ENCODE data around the gene ABTB1. TPM values are rescaled to one million over a fixed set of nuclear protein-coding genes. Genes with fewer than 3 reads are reported as not detected.

ABTB1 gene
- total and polyA plus RNA-seq, 4 donors, result 9.7 to 14.1 (median 10.9) TPM

DNA sequence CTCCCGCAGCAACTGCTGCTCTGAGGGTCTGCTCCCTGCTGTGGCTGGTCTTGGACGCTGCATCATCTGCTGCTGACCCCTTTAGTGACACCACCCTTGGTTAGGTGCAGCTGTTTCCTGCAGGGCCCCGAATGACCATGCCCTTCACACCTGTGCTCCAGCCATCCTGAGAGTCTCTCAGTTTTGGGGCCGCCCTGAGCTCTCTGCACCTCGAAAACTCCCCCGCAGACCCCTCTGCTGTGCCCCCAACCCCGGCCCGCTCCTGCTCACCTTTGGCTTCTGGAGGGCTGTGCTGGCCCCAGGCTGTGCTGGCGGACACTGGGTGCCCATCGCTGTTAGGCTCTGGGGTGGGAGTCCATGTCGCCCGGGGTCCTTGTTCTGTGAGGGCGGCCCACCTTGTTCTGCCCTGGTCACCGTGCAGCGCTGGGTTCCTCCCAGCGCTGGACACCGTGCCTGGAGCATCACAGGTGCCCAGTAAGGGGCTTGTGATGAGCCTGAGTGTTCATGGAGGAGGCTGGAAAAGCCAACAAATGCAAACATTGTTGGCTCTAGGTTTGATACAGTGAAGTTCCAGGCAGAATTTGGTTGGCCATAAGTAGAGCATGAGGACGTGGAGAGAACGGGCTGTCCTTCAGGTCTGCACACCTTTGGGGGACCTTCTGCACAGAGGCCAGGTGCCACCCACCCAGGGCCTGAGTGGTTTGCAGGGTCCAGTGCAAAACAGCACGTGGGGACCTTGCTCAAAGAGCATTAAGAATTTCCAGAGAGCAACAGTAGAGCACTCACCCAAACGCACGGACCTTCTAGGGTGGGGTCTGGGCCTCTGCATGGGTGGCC lies 12.3 kb downstream of the ABTB1 start:
- H3K4me3 ChIP-seq (ENCODE audit: low read depth in 1 of 3, low read length in 3 of 3), result no peak overlapping the region
- H3K27ac ChIP-seq (ENCODE audit: low read depth in 1 of 2, low read length in 2 of 2), result no peak overlapping the region
- no peaks in the 10 kb centered on the region for H3K36me3 ChIP-seq (ENCODE audit: control insufficient read depth in 4 of 4, insufficient read depth in 3 of 4, low read depth in 1 of 4, low read length in 3 of 4)
- no peaks in the 10 kb centered on the region for H3K4me1 ChIP-seq (ENCODE audit: control insufficient read depth in 4 of 4, insufficient read depth in 4 of 4, low read length in 3 of 4)
- WGBS, result 73% methylated on average over 22 of the region's 22 CpGs
- peak; percentile 66 for DNase-seq (ENCODE audit: low spot score)
- no peaks in the 10 kb centered on the region for H3K27me3 ChIP-seq (ENCODE audit: control insufficient read depth in 4 of 4, insufficient read depth in 4 of 4, low read length in 3 of 4)
- no peak for TF ChIP-seq REST (IDR thresholded peaks at IDR 0.05)
- no peaks in the 10 kb centered on the region for H3K9me3 ChIP-seq (ENCODE audit: control insufficient read depth in 4 of 4, low read length in 3 of 4)
- H3K9ac ChIP-seq (ENCODE audit: low read depth in 1 of 2, low read length in 2 of 2), result no peak overlapping the region

DNA sequence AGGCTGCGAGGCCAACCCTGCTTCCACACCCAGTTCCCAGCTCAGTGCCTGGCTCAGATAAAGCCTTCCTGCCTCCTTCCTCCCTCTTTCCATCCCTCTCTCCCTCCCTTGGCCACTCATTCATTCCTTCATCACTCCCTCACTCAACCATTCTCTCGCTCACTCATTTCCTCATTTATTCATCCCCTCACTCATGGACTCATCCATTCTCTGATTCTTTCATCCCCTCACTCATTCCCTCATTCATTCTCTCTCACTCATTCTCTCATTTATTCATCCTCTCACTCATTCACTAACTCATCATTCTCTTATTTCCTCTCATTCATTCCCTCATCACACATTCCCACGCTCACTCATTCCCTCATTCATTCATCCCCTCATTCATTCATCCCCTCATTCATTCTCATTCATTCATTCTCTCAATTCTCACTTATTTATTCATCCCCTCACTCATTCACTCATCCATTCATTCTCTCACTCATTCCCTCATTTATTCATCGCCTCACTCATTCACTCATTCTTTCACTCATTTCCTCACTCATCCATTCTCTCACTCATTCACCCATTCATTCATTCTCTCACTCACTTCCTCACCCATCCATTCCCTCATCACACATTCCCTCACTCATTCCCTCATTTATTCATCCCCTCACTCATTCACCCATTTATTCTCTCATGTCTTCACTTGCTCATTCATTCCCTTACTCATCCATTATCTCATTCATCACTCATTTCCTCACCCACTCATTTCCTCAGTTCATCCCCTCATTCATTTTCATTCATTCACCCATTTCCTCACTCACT lies 13.2 kb downstream of the ABTB1 start:
- no peaks in the 10 kb centered on the region for H3K9me3 ChIP-seq (ENCODE audit: control insufficient read depth in 4 of 4, low read length in 3 of 4)
- no peak for DNase-seq (ENCODE audit: low spot score)
- no peak overlapping the region for H3K27ac ChIP-seq (ENCODE audit: low read depth in 1 of 2, low read length in 2 of 2)

More for the DNA sequence above, 13.2 kb downstream of the ABTB1 start:
- Histone ChIP-seq H3K9ac (ENCODE audit: low read depth in 1 of 2, low read length in 2 of 2) (no peak overlapping the region), H3K27me3 (ENCODE audit: control insufficient read depth in 4 of 4, insufficient read depth in 4 of 4, low read length in 3 of 4) (no peaks in the 10 kb centered on the region), H3K36me3 (ENCODE audit: control insufficient read depth in 4 of 4, insufficient read depth in 3 of 4, low read depth in 1 of 4, low read length in 3 of 4) (peaks cover 0 to 3% (median 0%) of the 10 kb centered on the region in 4 donors), H3K4me1 (ENCODE audit: control insufficient read depth in 4 of 4, insufficient read depth in 4 of 4, low read length in 3 of 4) (no peaks in the 10 kb centered on the region), H3K4me3 (ENCODE audit: low read depth in 1 of 3, low read length in 3 of 3) (no peak overlapping the region)
- TF ChIP-seq YY1 (IDR thresholded peaks at IDR 0.05) (no peak), SP1 (IDR thresholded peaks at IDR 0.05) (no peak), JUND (IDR thresholded peaks at IDR 0.05) (no peak), ZBTB33 (IDR thresholded peaks at IDR 0.05) (no peak), HNF4G (IDR thresholded peaks at IDR 0.05) (no peak), RAD21 (IDR thresholded peaks at IDR 0.05) (no peak), GABPA (IDR thresholded peaks at IDR 0.05 in 1 of 2, conservative IDR thresholded peaks at IDR 0.05 in 1 of 2) (no peak), TAF1 (conservative IDR thresholded peaks at IDR 0.05) (no peak), HNF4A (conservative IDR thresholded peaks at IDR 0.05) (no peak), EGR1 (IDR thresholded peaks at IDR 0.05; ENCODE audit: low read depth in 2 of 2) (no peak), FOXA2 (IDR thresholded peaks at IDR 0.05) (no peak), RXRA (IDR thresholded peaks at IDR 0.05) (no peak), REST (IDR thresholded peaks at IDR 0.05) (no peak)
- TF ChIP-seq, protein P1, sequence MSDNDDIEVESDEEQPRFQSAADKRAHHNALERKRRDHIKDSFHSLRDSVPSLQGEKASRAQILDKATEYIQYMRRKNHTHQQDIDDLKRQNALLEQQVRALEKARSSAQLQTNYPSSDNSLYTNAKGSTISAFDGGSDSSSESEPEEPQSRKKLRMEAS (IDR thresholded peaks at IDR 0.05), result no peak
- WGBS, result 78% methylated on average over 4 of the region's 4 CpGs

All from liver (tissue), 9 donors.